HG03565 (cell line): ENCODE measurements around the gene PVR.
"Not testable (repeated sequence)": the region's sequence is repeated elsewhere in the genome, so short reads cannot be mapped to it uniquely, and the experiment has no call there.

Experiments
- ATAC-seq: cut with Tn5 transposase; IDR thresholded peaks from one replicate; pipeline ENCODE4 v1.9.1; 2021; ENCODE audit warnings: mild to moderate bottlenecking, moderate library complexity; ENCODE audit not compliant: unreplicated experiment

Gene PVR

GRCh38 chr19:44643605-44644401 is at the start of gene PVR:
Gene PVR, plus strand, starts transcription at chr19:44643910. Its CDS starts 187 bp downstream, at chr19:44644097.
- ATAC-seq: no peak

GRCh38 chr19:44596428-44597130 is 47.1 kb upstream of the PVR start:
- no peak for ATAC-seq

- no peak for ATAC-seq
Measured at GRCh38 chr19:44597131-44597491, 46.6 kb upstream of the PVR start.

GRCh38 chr19:44598355-44598754 is 45.4 kb upstream of the PVR start:
- ATAC-seq: no peak

GRCh38 chr19:44598880-44599279 is 44.8 kb upstream of the PVR start:
- no peak for ATAC-seq

GRCh38 chr19:44600466-44600865 is 43.2 kb upstream of the PVR start:
- ATAC-seq: no peak

- ATAC-seq: no peak
Measured at GRCh38 chr19:44602081-44602480, 41.6 kb upstream of the PVR start.

GRCh38 chr19:44603201-44603945 is 40.3 kb upstream of the PVR start:
- ATAC-seq: no peak

- ATAC-seq: no peak
Measured at GRCh38 chr19:44604241-44604640, 39.5 kb upstream of the PVR start.

GRCh38 chr19:44605547-44605946 is 38.2 kb upstream of the PVR start:
- no peak for ATAC-seq

- ATAC-seq: no peak
Measured at GRCh38 chr19:44607049-44607448, 36.7 kb upstream of the PVR start.

- no peak for ATAC-seq
Measured at GRCh38 chr19:44607917-44608316, 35.8 kb upstream of the PVR start.

- ATAC-seq: no peak
Measured at GRCh38 chr19:44608391-44608821, 35.3 kb upstream of the PVR start.

GRCh38 chr19:44609219-44609618 is 34.5 kb upstream of the PVR start:
- no peak for ATAC-seq

GRCh38 chr19:44610497-44610896 is 33.2 kb upstream of the PVR start:
- ATAC-seq: not testable (repeated sequence)

GRCh38 chr19:44611812-44612295 is 31.9 kb upstream of the PVR start:
- no peak for ATAC-seq

- ATAC-seq: no peak
Measured at GRCh38 chr19:44613295-44614178, 30.2 kb upstream of the PVR start, which contains the start of gene IGSF23. Gene IGSF23, plus strand, starts transcription at chr19:44613563. Its CDS starts 83 bp downstream, at chr19:44613646.

- ATAC-seq: no peak
Measured at GRCh38 chr19:44614313-44614712, 29.4 kb upstream of the PVR start.

GRCh38 chr19:44615863-44616247 is 27.9 kb upstream of the PVR start:
- no peak for ATAC-seq

GRCh38 chr19:44617110-44617880 is 26.4 kb upstream of the PVR start:
- ATAC-seq: no peak
